HEK293T (cell line): ENCODE measurements around the gene CDK5R1.

ENCODE experiments used
- BHLHE40 ChIP-seq: fragments of 450-650 bp; IDR thresholded peaks from 2 replicates; pipeline ENCODE4 v1.6.1; 2016; ENCODE audit warnings: mild to moderate bottlenecking, moderate library complexity, borderline replicate concordance
- FOXK2 ChIP-seq: fragments of 450-650 bp; IDR thresholded peaks from 2 replicates; pipeline ENCODE4 v1.6.1; 2016; ENCODE audit warnings: mild to moderate bottlenecking
- SP1 ChIP-seq: fragments of 450-650 bp; IDR thresholded peaks from 2 replicates; pipeline ENCODE4 v1.6.1; 2017

DNA sequence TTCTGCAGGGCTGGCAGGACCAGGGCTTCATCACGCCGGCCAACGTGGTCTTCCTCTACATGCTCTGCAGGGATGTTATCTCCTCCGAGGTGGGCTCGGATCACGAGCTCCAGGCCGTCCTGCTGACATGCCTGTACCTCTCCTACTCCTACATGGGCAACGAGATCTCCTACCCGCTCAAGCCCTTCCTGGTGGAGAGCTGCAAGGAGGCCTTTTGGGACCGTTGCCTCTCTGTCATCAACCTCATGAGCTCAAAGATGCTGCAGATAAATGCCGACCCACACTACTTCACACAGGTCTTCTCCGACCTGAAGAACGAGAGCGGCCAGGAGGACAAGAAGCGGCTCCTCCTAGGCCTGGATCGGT is 1.4 kb downstream of the CDK5R1 start:
- TF ChIP-seq BHLHE40 (no peak), FOXK2 (no peak), SP1 (no peak)
